K562 (cell line): ENCODE data around the gene CSTF2T. TPM values are rescaled to one million over a fixed set of nuclear protein-coding genes. Genes with fewer than 3 reads are reported as not detected.

Experiments
- ATAC-seq: fragments of 200-7000 bp; cut with Tn5 transposase; 3 replicates; pipeline ENCODE4 v1.9.1; 2020; ENCODE audit warnings: moderate library complexity
- BruUV-seq: library from RNA; stranded (reverse); fragments of 400-500 nt; replicated peaks from 2 replicates; lab custom pipeline; 2021; lab: Mats Ljungman, UMichigan
- CTCF ChIA-PET: fragments of 300-600 bp; formaldehyde crosslinking; extraction: SDS; loops from one replicate; lab custom pipeline; 2021; ENCODE audit warnings: low intra/inter-chr PET ratio; lab: Yijun Ruan, JAX
- POLR2A ChIA-PET: fragments of 300-600, 350-650 bp; sonication (Branson Sonifier 250); formaldehyde crosslinking; extraction: SDS; loops from one replicate; lab custom pipeline; 2021; ENCODE audit warnings: antibody characterized with exemption, inconsistent platforms; lab: Yijun Ruan, JAX
- DNase-seq, 4 experiments: peaks; one replicate each; pipeline versions ENCODE4 v3.0.0 to v3.0.0-alpha.2; 2011 to 2018; ENCODE audit warnings: low spot score in 3 of 4, mixed read lengths in 3 of 4; ENCODE audit errors: extremely low read depth in 1 of 4
- FAIRE-seq: peaks from 2 replicates; lab custom pipeline; 2011; peaks lifted over from hg19 to GRCh38; lab: Jason Lieb, UNC
- H2AFZ ChIP-seq: 2 replicates; pipeline ENCODE4 v1.6.0; 2011; ENCODE audit warnings: low read depth, low read length, control low read depth, inconsistent platforms
- H3K27ac ChIP-seq: fragments of 200-600 bp; 3 replicates; pipeline ENCODE4 v1.8.0; 2011; ENCODE audit warnings: low read depth, mild to moderate bottlenecking, control low read depth, inconsistent platforms, low read length, moderate library complexity, mixed read lengths; ENCODE audit errors: extremely low read depth
- H3K27me3 ChIP-seq, 2 experiments: fragments of 300-600 bp in 1 of 2; 2 replicates in 1 of 2; 3 replicates in 1 of 2; pipeline versions ENCODE4 v1.6.0 to v1.8.0; 2011; ENCODE audit warnings: inconsistent platforms in 2 of 2, low read length in 2 of 2, mild to moderate bottlenecking in 1 of 2, mixed read lengths in 1 of 2, moderate library complexity in 1 of 2; ENCODE audit not compliant: control insufficient read depth in 2 of 2, insufficient read depth in 2 of 2
- H3K36me3 ChIP-seq: fragments of 300-600 bp; 3 replicates; pipeline ENCODE4 v1.8.0; 2011; ENCODE audit warnings: mild to moderate bottlenecking, low read length, inconsistent platforms; ENCODE audit not compliant: control insufficient read depth, insufficient read depth
- H3K4me1 ChIP-seq, 2 experiments: fragments of 200-600 bp in 1 of 2; replicated peaks in 1 of 2; 2 replicates in 1 of 2; 3 replicates in 1 of 2; pipeline versions ENCODE4 v1.5.1 to v1.8.0; 2011; ENCODE audit warnings: inconsistent platforms in 2 of 2, low read length in 2 of 2, mild to moderate bottlenecking in 1 of 2, mixed read lengths in 1 of 2, moderate library complexity in 1 of 2; ENCODE audit not compliant: control insufficient read depth in 2 of 2, insufficient read depth in 2 of 2
- H3K4me2 ChIP-seq: 2 replicates; pipeline ENCODE4 v1.6.1; 2011; ENCODE audit warnings: low read length, control low read depth, inconsistent platforms, mixed read lengths; ENCODE audit not compliant: insufficient read depth
- H3K4me3 ChIP-seq: fragments of 200-600 bp; sonication (generic), shearing (Covaris generic); 2 replicates; pipeline ENCODE4 v1.5.1; 2016; ENCODE audit warnings: control low read depth, inconsistent platforms
- H3K79me2 ChIP-seq: fragments of 200-600 bp; 3 replicates; pipeline ENCODE4 v1.8.0; 2011; ENCODE audit warnings: low read length, inconsistent platforms; ENCODE audit not compliant: control insufficient read depth, insufficient read depth
- H3K9ac ChIP-seq, 2 experiments: 2 replicates each; pipeline versions ENCODE4 v1.6.0 to v1.6.1; 2011; ENCODE audit warnings: low read depth in 2 of 2, low read length in 2 of 2, control low read depth in 1 of 2, inconsistent platforms in 1 of 2, mild to moderate bottlenecking in 1 of 2, mixed read lengths in 1 of 2; ENCODE audit not compliant: insufficient read depth in 1 of 2
- H3K9me1 ChIP-seq: one replicate; pipeline ENCODE4 v1.6.0; 2011; ENCODE audit warnings: inconsistent platforms, mild to moderate bottlenecking, low read length, moderate library complexity; ENCODE audit not compliant: control insufficient read depth, insufficient read depth
- H3K9me3 ChIP-seq: replicated peaks from 2 replicates; pipeline ENCODE4 v1.5.1; 2011; ENCODE audit warnings: low read depth, low read length, inconsistent platforms; ENCODE audit not compliant: control insufficient read depth, insufficient read depth
- H4K20me1 ChIP-seq: replicated peaks from 2 replicates; pipeline ENCODE4 v1.6.1; 2011; ENCODE audit warnings: low read length, inconsistent platforms, mixed read lengths; ENCODE audit not compliant: control insufficient read depth, insufficient read depth
- ARID1B ChIP-seq: fragments of 450-650 bp; IDR thresholded peaks from 2 replicates; pipeline ENCODE4 v1.6.1; 2016; ENCODE audit warnings: antibody characterized with exemption, mild to moderate bottlenecking, inconsistent platforms
- JUN ChIP-seq, 2 experiments: sonication (generic) in 1 of 2; formaldehyde crosslinking in 1 of 2; IDR thresholded peaks; 2 replicates each; pipeline versions ENCODE4 v1.6.1 to v1.8.0; 2012 to 2022; ENCODE audit warnings: borderline replicate concordance in 2 of 2, mild to moderate bottlenecking in 2 of 2, improper control_type of control experiment in 1 of 2, low read depth in 1 of 2, low read length in 1 of 2, missing genetic modification reagents in 1 of 2
- ZNF766 ChIP-seq: fragments of 200-800 bp; sonication (Bioruptor generic); conservative IDR thresholded peaks from 2 replicates; pipeline ENCODE4 v1.6.1; 2016; ENCODE audit warnings: missing genetic modification characterization, missing compliant biosample characterization
- WGBS: fragments of 100-300 bp; shearing (Covaris generic); methylation state at CpG from one replicate; pipeline ENCODE4 v1.1.6; 2016; ENCODE audit warnings: low coverage, mixed read lengths; ENCODE audit not compliant: insufficient coverage; ENCODE audit errors: missing lambda C conversion rate; 5-methylcytosine and 5-hydroxymethylcytosine counted together
- in situ Hi-C: fragments of 300-500 bp; cut with MboI; formaldehyde crosslinking; loops from 4 replicates; pipeline ENCODE4 v1.15.0; 2018; ENCODE audit warnings: inconsistent platforms, mixed read lengths
- intact Hi-C: fragments of 100-400 bp; cut with micrococcal nuclease; formaldehyde crosslinking; loops from 2 replicates; pipeline ENCODE4 v1.14.2; 2022
- polyA plus RNA-seq, 8 experiments: library from polyadenylated mRNA; depleted of rRNA in 4 of 8; stranded (reverse) in 5 of 8; unstranded in 3 of 8; fragments of >200 nt; fragmentation: Nextera tagmentation in 2 of 8; fragmentation: Illumina TruSeq in 1 of 8; extraction: Ambion mirVana in 2 of 8; extraction: Trizol in 1 of 8; gene quantifications; 2 replicates each; pipeline versions ENCODE4 v1.2.1 to v1.2.3, GENCODE V29; 2011 to 2014; ENCODE audit warnings: inconsistent platforms in 1 of 8, missing spikeins in 1 of 8
- total RNA-seq, 7 experiments: library from RNA; depleted of rRNA in 6 of 7; stranded (reverse); fragments of >200 nt in 6 of 7; fragmentation: Illumina TruSeq in 2 of 7; extraction: Trizol in 2 of 7; gene quantifications; 2 replicates each; pipeline versions ENCODE4 v1.2.1 to v1.2.3, GENCODE V29; 2011 to 2021; ENCODE audit warnings: low replicate concordance in 1 of 7
- TF ChIP-seq, protein P1 (sequence below): fragments of 250-450 bp; sonication (Bioruptor Pico); IDR thresholded peaks from 2 replicates; pipeline ENCODE4 v1.5.0; 2020; ENCODE audit warnings: mild to moderate bottlenecking
- TF ChIP-seq, protein P2 (sequence below), 2 experiments: fragments of 450-650 bp; IDR thresholded peaks; 2 replicates each; pipeline ENCODE4 v1.6.1; 2018; ENCODE audit warnings: mild to moderate bottlenecking in 2 of 2, low read depth in 1 of 2; ENCODE audit not compliant: partially characterized antibody in 2 of 2
- TF ChIP-seq, protein P3 (sequence below): sonication (generic); formaldehyde crosslinking; IDR thresholded peaks from 2 replicates; pipeline ENCODE4 v1.8.1; 2023; ENCODE audit warnings: mild to moderate bottlenecking, missing genetic modification reagents
- TF ChIP-seq, protein P4 (sequence below): fragments of 450-650 bp; IDR thresholded peaks from 2 replicates; pipeline ENCODE4 v1.6.1; 2018; ENCODE audit not compliant: partially characterized antibody

CSTF2T gene
- total and polyA plus RNA-seq, 9 of the 15 experiments (the other 6 are each of a cell fraction or from before 2014, with no cell fraction given) = 10.3 to 32.4 (median 24.2) TPM

DNA sequence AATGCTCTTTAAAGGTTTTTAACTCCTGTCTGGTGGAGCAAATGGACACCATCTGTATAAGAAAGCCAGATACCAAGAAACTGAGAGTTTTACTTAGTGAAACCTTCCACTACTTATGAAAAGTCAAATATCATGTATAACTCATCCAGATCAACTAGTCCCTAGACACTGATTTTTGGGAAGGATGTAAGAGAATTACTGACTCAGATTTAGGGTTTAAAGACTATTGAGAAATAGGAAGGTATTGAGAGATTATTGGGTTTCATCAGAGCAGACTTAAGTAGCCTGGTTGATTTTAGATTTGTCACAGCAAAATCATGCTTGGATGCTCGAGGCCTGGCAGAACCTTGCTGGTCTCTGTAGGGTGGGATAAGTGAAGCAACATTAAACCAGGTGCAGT is 3.1 kb downstream of the CSTF2T start:
- BruUV-seq = no TSS peak
- POLR2A ChIA-PET = no interaction called here

More for the DNA sequence above, 3.1 kb downstream of the CSTF2T start:
- H3K36me3 ChIP-seq = peaks cover 29% of the 10 kb centered on the region; the same call in 2 of the 3 replicates
- DNase-seq (no peak), FAIRE-seq (no peak), ATAC-seq (no peak)
- no peaks in the 10 kb centered on the region for H3K9me3 ChIP-seq
- H3K27ac ChIP-seq = no peak overlapping the region
- peaks cover 8% of the 10 kb centered on the region; the same call in 1 of the 2 replicates for H4K20me1 ChIP-seq
- in situ Hi-C loops = no loop called here
- peaks cover 13 to 18% of the 10 kb centered on the region in 2 experiments for H3K4me1 ChIP-seq
- intact Hi-C loops = no loop called here
- no peaks in the 10 kb centered on the region for H3K27me3 ChIP-seq
- peaks cover 34% of the 10 kb centered on the region for H3K79me2 ChIP-seq
- H3K4me2 ChIP-seq = no peak overlapping the region
- CTCF ChIA-PET = no interaction called here
- WGBS = 90% methylated on average over 1 of the region's 1 CpG
- TF ChIP-seq ARID1B (no peak), JUN (IDR thresholded peaks at IDR 0.05; ENCODE audit: borderline replicate concordance, low read depth, low read length) (no peak), JUN (CRISPR knock-in tag; IDR thresholded peaks at IDR 0.05; ENCODE audit: borderline replicate concordance) (no peak), ZNF766 (no peak)
- TF ChIP-seq, protein P1, sequence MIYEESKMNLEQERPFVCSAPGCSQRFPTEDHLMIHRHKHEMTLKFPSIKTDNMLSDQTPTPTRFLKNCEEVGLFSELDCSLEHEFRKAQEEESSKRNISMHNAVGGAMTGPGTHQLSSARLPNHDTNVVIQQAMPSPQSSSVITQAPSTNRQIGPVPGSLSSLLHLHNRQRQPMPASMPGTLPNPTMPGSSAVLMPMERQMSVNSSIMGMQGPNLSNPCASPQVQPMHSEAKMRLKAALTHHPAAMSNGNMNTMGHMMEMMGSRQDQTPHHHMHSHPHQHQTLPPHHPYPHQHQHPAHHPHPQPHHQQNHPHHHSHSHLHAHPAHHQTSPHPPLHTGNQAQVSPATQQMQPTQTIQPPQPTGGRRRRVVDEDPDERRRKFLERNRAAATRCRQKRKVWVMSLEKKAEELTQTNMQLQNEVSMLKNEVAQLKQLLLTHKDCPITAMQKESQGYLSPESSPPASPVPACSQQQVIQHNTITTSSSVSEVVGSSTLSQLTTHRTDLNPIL (CRISPR knock-in tag) = no peak
- TF ChIP-seq, protein P2, sequence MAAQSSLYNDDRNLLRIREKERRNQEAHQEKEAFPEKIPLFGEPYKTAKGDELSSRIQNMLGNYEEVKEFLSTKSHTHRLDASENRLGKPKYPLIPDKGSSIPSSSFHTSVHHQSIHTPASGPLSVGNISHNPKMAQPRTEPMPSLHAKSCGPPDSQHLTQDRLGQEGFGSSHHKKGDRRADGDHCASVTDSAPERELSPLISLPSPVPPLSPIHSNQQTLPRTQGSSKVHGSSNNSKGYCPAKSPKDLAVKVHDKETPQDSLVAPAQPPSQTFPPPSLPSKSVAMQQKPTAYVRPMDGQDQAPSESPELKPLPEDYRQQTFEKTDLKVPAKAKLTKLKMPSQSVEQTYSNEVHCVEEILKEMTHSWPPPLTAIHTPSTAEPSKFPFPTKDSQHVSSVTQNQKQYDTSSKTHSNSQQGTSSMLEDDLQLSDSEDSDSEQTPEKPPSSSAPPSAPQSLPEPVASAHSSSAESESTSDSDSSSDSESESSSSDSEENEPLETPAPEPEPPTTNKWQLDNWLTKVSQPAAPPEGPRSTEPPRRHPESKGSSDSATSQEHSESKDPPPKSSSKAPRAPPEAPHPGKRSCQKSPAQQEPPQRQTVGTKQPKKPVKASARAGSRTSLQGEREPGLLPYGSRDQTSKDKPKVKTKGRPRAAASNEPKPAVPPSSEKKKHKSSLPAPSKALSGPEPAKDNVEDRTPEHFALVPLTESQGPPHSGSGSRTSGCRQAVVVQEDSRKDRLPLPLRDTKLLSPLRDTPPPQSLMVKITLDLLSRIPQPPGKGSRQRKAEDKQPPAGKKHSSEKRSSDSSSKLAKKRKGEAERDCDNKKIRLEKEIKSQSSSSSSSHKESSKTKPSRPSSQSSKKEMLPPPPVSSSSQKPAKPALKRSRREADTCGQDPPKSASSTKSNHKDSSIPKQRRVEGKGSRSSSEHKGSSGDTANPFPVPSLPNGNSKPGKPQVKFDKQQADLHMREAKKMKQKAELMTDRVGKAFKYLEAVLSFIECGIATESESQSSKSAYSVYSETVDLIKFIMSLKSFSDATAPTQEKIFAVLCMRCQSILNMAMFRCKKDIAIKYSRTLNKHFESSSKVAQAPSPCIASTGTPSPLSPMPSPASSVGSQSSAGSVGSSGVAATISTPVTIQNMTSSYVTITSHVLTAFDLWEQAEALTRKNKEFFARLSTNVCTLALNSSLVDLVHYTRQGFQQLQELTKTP (IDR thresholded peaks at IDR 0.05; ENCODE audit: low read depth in 1 of 2, partially characterized antibody in 2 of 2) = no peak
- TF ChIP-seq, protein P3, sequence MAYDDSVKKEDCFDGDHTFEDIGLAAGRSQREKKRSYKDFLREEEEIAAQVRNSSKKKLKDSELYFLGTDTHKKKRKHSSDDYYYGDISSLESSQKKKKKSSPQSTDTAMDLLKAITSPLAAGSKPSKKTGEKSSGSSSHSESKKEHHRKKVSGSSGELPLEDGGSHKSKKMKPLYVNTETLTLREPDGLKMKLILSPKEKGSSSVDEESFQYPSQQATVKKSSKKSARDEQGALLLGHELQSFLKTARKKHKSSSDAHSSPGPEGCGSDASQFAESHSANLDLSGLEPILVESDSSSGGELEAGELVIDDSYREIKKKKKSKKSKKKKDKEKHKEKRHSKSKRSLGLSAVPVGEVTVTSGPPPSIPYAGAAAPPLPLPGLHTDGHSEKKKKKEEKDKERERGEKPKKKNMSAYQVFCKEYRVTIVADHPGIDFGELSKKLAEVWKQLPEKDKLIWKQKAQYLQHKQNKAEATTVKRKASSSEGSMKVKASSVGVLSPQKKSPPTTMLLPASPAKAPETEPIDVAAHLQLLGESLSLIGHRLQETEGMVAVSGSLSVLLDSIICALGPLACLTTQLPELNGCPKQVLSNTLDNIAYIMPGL = no peak
- TF ChIP-seq, protein P4, sequence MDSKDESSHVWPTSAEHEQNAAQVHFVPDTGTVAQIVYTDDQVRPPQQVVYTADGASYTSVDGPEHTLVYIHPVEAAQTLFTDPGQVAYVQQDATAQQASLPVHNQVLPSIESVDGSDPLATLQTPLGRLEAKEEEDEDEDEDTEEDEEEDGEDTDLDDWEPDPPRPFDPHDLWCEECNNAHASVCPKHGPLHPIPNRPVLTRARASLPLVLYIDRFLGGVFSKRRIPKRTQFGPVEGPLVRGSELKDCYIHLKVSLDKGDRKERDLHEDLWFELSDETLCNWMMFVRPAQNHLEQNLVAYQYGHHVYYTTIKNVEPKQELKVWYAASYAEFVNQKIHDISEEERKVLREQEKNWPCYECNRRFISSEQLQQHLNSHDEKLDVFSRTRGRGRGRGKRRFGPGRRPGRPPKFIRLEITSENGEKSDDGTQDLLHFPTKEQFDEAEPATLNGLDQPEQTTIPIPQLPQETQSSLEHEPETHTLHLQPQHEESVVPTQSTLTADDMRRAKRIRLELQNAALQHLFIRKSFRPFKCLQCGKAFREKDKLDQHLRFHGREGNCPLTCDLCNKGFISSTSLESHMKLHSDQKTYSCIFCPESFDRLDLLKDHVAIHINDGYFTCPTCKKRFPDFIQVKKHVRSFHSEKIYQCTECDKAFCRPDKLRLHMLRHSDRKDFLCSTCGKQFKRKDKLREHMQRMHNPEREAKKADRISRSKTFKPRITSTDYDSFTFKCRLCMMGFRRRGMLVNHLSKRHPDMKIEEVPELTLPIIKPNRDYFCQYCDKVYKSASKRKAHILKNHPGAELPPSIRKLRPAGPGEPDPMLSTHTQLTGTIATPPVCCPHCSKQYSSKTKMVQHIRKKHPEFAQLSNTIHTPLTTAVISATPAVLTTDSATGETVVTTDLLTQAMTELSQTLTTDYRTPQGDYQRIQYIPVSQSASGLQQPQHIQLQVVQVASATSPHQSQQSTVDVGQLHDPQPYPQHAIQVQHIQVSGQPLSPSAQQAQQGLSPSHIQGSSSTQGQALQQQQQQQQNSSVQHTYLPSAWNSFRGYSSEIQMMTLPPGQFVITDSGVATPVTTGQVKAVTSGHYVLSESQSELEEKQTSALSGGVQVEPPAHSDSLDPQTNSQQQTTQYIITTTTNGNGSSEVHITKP = no peak
- no peak overlapping the region for H3K9ac ChIP-seq
- no peak overlapping the region for H2AFZ ChIP-seq
- H3K4me3 ChIP-seq = no peak overlapping the region
- no peaks in the 10 kb centered on the region for H3K9me1 ChIP-seq
